GM03348 (cell line): Measurements from ENCODE around the gene ACVR2B.
A peak's percentile ranks its signal among the peaks of the same experiment; 100 is the strongest.

Source experiments
- DNase-seq: peaks from one replicate; pipeline ENCODE4 v3.0.0; 2012; ENCODE audit warnings: low spot score

The ACVR2B gene

GRCh38 chr3:38458796-38459498 lies 5.3 kb downstream of the ACVR2B start:
- DNase-seq: no peak

GRCh38 chr3:38459499-38460048 lies 5.9 kb downstream of the ACVR2B start:
- no peak for DNase-seq

- DNase-seq: no peak
These were observed 6.9 kb downstream of the ACVR2B start for GRCh38 chr3:38460377-38461270.

GRCh38 chr3:38465588-38466154 lies 12.0 kb downstream of the ACVR2B start:
- no peak for DNase-seq

- no peak for DNase-seq
These were observed 15.1 kb downstream of the ACVR2B start for GRCh38 chr3:38468765-38469164.

GRCh38 chr3:38469852-38470251 lies 16.2 kb downstream of the ACVR2B start:
- no peak for DNase-seq

GRCh38 chr3:38471260-38471857 lies 17.7 kb downstream of the ACVR2B start:
- no peak for DNase-seq

GRCh38 chr3:38472342-38472741 lies 18.7 kb downstream of the ACVR2B start:
- no peak for DNase-seq

- no peak for DNase-seq
These were observed 19.5 kb downstream of the ACVR2B start for GRCh38 chr3:38473229-38473628.

- no peak for DNase-seq
These were observed 21.4 kb downstream of the ACVR2B start for GRCh38 chr3:38474928-38475605.

GRCh38 chr3:38475716-38476115 lies 22.0 kb downstream of the ACVR2B start:
- no peak for DNase-seq

- DNase-seq: no peak
These were observed 22.6 kb downstream of the ACVR2B start for GRCh38 chr3:38476157-38476756.

- no peak for DNase-seq
These were observed 23.5 kb downstream of the ACVR2B start for GRCh38 chr3:38477057-38477820.

GRCh38 chr3:38477839-38478450 lies 24.3 kb downstream of the ACVR2B start:
- no peak for DNase-seq

GRCh38 chr3:38478901-38479300 lies 25.2 kb downstream of the ACVR2B start:
- no peak for DNase-seq

GRCh38 chr3:38479431-38480092 lies 25.9 kb downstream of the ACVR2B start:
- DNase-seq: peak; percentile 90

GRCh38 chr3:38480093-38480445 lies 26.4 kb downstream of the ACVR2B start:
- no peak for DNase-seq

- no peak for DNase-seq
These were observed 27.2 kb downstream of the ACVR2B start for GRCh38 chr3:38480930-38481329.

- no peak for DNase-seq
These were observed 29.3 kb downstream of the ACVR2B start for GRCh38 chr3:38482951-38483350.

- DNase-seq: no peak
These were observed 33.6 kb downstream of the ACVR2B start for GRCh38 chr3:38487323-38487722.
